ENCODE results near the gene ST6GALNAC3.

ST6GALNAC3 gene

GRCh38 chr1:76425201-76426145 is 350.9 kb downstream of the ST6GALNAC3 start:
- Mint-ChIP-seq H3K4me3 (no peak overlapping the region), H3K27ac (no peak overlapping the region), H3K36me3 (no peaks in the 10 kb centered on the region), H3K9me3 (no peaks in the 10 kb centered on the region), H3K27me3 (no peaks in the 10 kb centered on the region), H3K4me1 (no peaks in the 10 kb centered on the region)
- CTCF ChIA-PET = interaction anchor here (0.5 kb wide), 1 partner anchor 552 kb away, joined by 3 read pairs; no protein-coding TSS in a partner anchor
- no peak for DNase-seq

GRCh38 chr1:76426606-76427005 is 352.1 kb downstream of the ST6GALNAC3 start:
- Mint-ChIP-seq H3K4me3 (no peak overlapping the region), H3K27ac (no peak overlapping the region), H3K36me3 (no peaks in the 10 kb centered on the region), H3K4me1 (no peaks in the 10 kb centered on the region), H3K27me3 (no peaks in the 10 kb centered on the region), H3K9me3 (no peaks in the 10 kb centered on the region)
- CTCF ChIA-PET = no interaction called here
- DNase-seq = no peak

- no peaks in the 10 kb centered on the region for H3K36me3 Mint-ChIP-seq
- no peaks in the 10 kb centered on the region for H3K27me3 Mint-ChIP-seq
- H3K27ac Mint-ChIP-seq = no peak overlapping the region
- no peaks in the 10 kb centered on the region for H3K4me1 Mint-ChIP-seq
- no peaks in the 10 kb centered on the region for H3K9me3 Mint-ChIP-seq
- CTCF ChIA-PET = no interaction called here
- no peak for DNase-seq
- H3K4me3 Mint-ChIP-seq = no peak overlapping the region
Measured at GRCh38 chr1:76428028-76428427, 353.5 kb downstream of the ST6GALNAC3 start.

GRCh38 chr1:76430531-76430930 is 356.0 kb downstream of the ST6GALNAC3 start:
- no peak for DNase-seq
- no peaks in the 10 kb centered on the region for H3K4me1 Mint-ChIP-seq
- H3K27ac Mint-ChIP-seq = no peak overlapping the region
- CTCF ChIA-PET = no interaction called here
- H3K4me3 Mint-ChIP-seq = no peak overlapping the region
- no peaks in the 10 kb centered on the region for H3K36me3 Mint-ChIP-seq
- H3K9me3 Mint-ChIP-seq = no peaks in the 10 kb centered on the region
- no peaks in the 10 kb centered on the region for H3K27me3 Mint-ChIP-seq

GRCh38 chr1:76433526-76433925 is 359.0 kb downstream of the ST6GALNAC3 start:
- Mint-ChIP-seq H3K27me3 (no peaks in the 10 kb centered on the region), H3K4me1 (no peaks in the 10 kb centered on the region), H3K9me3 (no peaks in the 10 kb centered on the region), H3K27ac (no peak overlapping the region), H3K4me3 (no peak overlapping the region), H3K36me3 (no peaks in the 10 kb centered on the region)
- no peak for DNase-seq
- CTCF ChIA-PET = no interaction called here

- DNase-seq = no peak
- H3K9me3 Mint-ChIP-seq = peaks cover 3% of the 10 kb centered on the region
- H3K36me3 Mint-ChIP-seq = no peaks in the 10 kb centered on the region
- no peaks in the 10 kb centered on the region for H3K4me1 Mint-ChIP-seq
- CTCF ChIA-PET = no interaction called here
- no peak overlapping the region for H3K27ac Mint-ChIP-seq
- no peaks in the 10 kb centered on the region for H3K27me3 Mint-ChIP-seq
- no peak overlapping the region for H3K4me3 Mint-ChIP-seq
Measured at GRCh38 chr1:76443217-76443616, 368.7 kb downstream of the ST6GALNAC3 start.

GRCh38 chr1:76444773-76445172 is 370.2 kb downstream of the ST6GALNAC3 start:
- no peak for DNase-seq
- Mint-ChIP-seq H3K27ac (no peak overlapping the region), H3K27me3 (no peaks in the 10 kb centered on the region), H3K36me3 (no peaks in the 10 kb centered on the region), H3K4me1 (no peaks in the 10 kb centered on the region), H3K4me3 (no peak overlapping the region), H3K9me3 (peaks cover 3% of the 10 kb centered on the region)
- CTCF ChIA-PET = no interaction called here

- H3K36me3 Mint-ChIP-seq = peaks cover 2% of the 10 kb centered on the region
- H3K4me3 Mint-ChIP-seq = no peak overlapping the region
- H3K27me3 Mint-ChIP-seq = no peaks in the 10 kb centered on the region
- H3K4me1 Mint-ChIP-seq = peaks cover 9% of the 10 kb centered on the region
- H3K27ac Mint-ChIP-seq = no peak overlapping the region
- CTCF ChIA-PET = no interaction called here
- DNase-seq = no peak
- peaks cover 12% of the 10 kb centered on the region for H3K9me3 Mint-ChIP-seq
Measured at GRCh38 chr1:76450229-76450628, 375.7 kb downstream of the ST6GALNAC3 start.

GRCh38 chr1:76463278-76463677 is 388.7 kb downstream of the ST6GALNAC3 start:
- no peaks in the 10 kb centered on the region for H3K27me3 Mint-ChIP-seq
- no peak overlapping the region for H3K27ac Mint-ChIP-seq
- no peaks in the 10 kb centered on the region for H3K36me3 Mint-ChIP-seq
- H3K9me3 Mint-ChIP-seq = peaks cover 3% of the 10 kb centered on the region
- CTCF ChIA-PET = interaction anchor here (1.1 kb wide), 1 partner anchor 309 kb away, joined by 4 read pairs; no protein-coding TSS in a partner anchor
- no peak overlapping the region for H3K4me3 Mint-ChIP-seq
- DNase-seq = no peak
- H3K4me1 Mint-ChIP-seq = no peaks in the 10 kb centered on the region

GRCh38 chr1:76463849-76464248 is 389.3 kb downstream of the ST6GALNAC3 start:
- CTCF ChIA-PET = interaction anchor here (1.1 kb wide), 1 partner anchor 309 kb away, joined by 4 read pairs; no protein-coding TSS in a partner anchor
- H3K27me3 Mint-ChIP-seq = no peaks in the 10 kb centered on the region
- H3K36me3 Mint-ChIP-seq = no peaks in the 10 kb centered on the region
- no peak overlapping the region for H3K27ac Mint-ChIP-seq
- DNase-seq = no peak
- no peaks in the 10 kb centered on the region for H3K4me1 Mint-ChIP-seq
- H3K9me3 Mint-ChIP-seq = peaks cover 3% of the 10 kb centered on the region
- no peak overlapping the region for H3K4me3 Mint-ChIP-seq

GRCh38 chr1:76465030-76465429 is 390.5 kb downstream of the ST6GALNAC3 start:
- Mint-ChIP-seq H3K4me3 (no peak overlapping the region), H3K4me1 (no peaks in the 10 kb centered on the region), H3K27ac (no peak overlapping the region), H3K9me3 (no peaks in the 10 kb centered on the region), H3K27me3 (no peaks in the 10 kb centered on the region), H3K36me3 (no peaks in the 10 kb centered on the region)
- no peak for DNase-seq
- CTCF ChIA-PET = no interaction called here

GRCh38 chr1:76470166-76470565 is 395.6 kb downstream of the ST6GALNAC3 start:
- CTCF ChIA-PET = no interaction called here
- no peak for DNase-seq
- H3K27ac Mint-ChIP-seq = no peak overlapping the region
- H3K4me3 Mint-ChIP-seq = no peak overlapping the region
- no peaks in the 10 kb centered on the region for H3K9me3 Mint-ChIP-seq
- H3K36me3 Mint-ChIP-seq = no peaks in the 10 kb centered on the region
- H3K4me1 Mint-ChIP-seq = no peaks in the 10 kb centered on the region
- H3K27me3 Mint-ChIP-seq = no peaks in the 10 kb centered on the region

GRCh38 chr1:76471536-76471935 is 397.0 kb downstream of the ST6GALNAC3 start:
- Mint-ChIP-seq H3K27ac (no peak overlapping the region), H3K27me3 (no peaks in the 10 kb centered on the region), H3K9me3 (no peaks in the 10 kb centered on the region), H3K36me3 (no peaks in the 10 kb centered on the region), H3K4me1 (no peaks in the 10 kb centered on the region), H3K4me3 (no peak overlapping the region)
- CTCF ChIA-PET = no interaction called here
- DNase-seq = no peak

- H3K9me3 Mint-ChIP-seq = no peaks in the 10 kb centered on the region
- DNase-seq = no peak
- H3K4me1 Mint-ChIP-seq = no peaks in the 10 kb centered on the region
- H3K4me3 Mint-ChIP-seq = no peak overlapping the region
- H3K27me3 Mint-ChIP-seq = no peaks in the 10 kb centered on the region
- CTCF ChIA-PET = no interaction called here
- H3K27ac Mint-ChIP-seq = no peak overlapping the region
- H3K36me3 Mint-ChIP-seq = no peaks in the 10 kb centered on the region
Measured at GRCh38 chr1:76473591-76473990, 399.0 kb downstream of the ST6GALNAC3 start.

- no peak for DNase-seq
- no peak overlapping the region for H3K4me3 Mint-ChIP-seq
- H3K36me3 Mint-ChIP-seq = no peaks in the 10 kb centered on the region
- H3K27ac Mint-ChIP-seq = no peak overlapping the region
- no peaks in the 10 kb centered on the region for H3K4me1 Mint-ChIP-seq
- CTCF ChIA-PET = no interaction called here
- peaks cover 2% of the 10 kb centered on the region for H3K9me3 Mint-ChIP-seq
- no peaks in the 10 kb centered on the region for H3K27me3 Mint-ChIP-seq
Measured at GRCh38 chr1:76474922-76475321, 400.4 kb downstream of the ST6GALNAC3 start.
